GM12878 (cell line): ENCODE data around the gene CTNNB1. TPM values are rescaled to one million over a fixed set of nuclear protein-coding genes. Genes with fewer than 3 reads are reported as not detected.

Source experiments
- ATAC-seq: fragments of 200-7000 bp; cut with Tn5 transposase; 3 replicates; pipeline ENCODE4 v1.9.1; 2020; ENCODE audit warnings: mild to moderate bottlenecking, moderate library complexity
- BruUV-seq: library from RNA; stranded (reverse); fragments of 400-500 nt; replicated peaks from 2 replicates; lab custom pipeline; 2021; lab: Mats Ljungman, UMichigan
- CTCF ChIA-PET: fragments of 300-600 bp; sonication (Branson Sonifier 250); formaldehyde crosslinking; extraction: SDS; loops from one replicate; lab custom pipeline; 2021; ENCODE audit warnings: inconsistent platforms; lab: Yijun Ruan, JAX
- POLR2A ChIA-PET: fragments of 350-600 bp; formaldehyde crosslinking; extraction: SDS; loops from one replicate; lab custom pipeline; 2021; ENCODE audit warnings: inconsistent platforms; lab: Charles Lee
- RAD21 ChIA-PET: fragments of 300-600 bp; sonication (Branson Sonifier 250); formaldehyde crosslinking; loops from one replicate; lab custom pipeline; 2023; ENCODE audit warnings: antibody characterized with exemption; ENCODE audit not compliant: unreplicated experiment; lab: Charles Lee
- SMC1A ChIA-PET: fragments of 300-600 bp; sonication (Branson Sonifier 250); formaldehyde crosslinking; loops from one replicate; lab custom pipeline; 2023; ENCODE audit not compliant: unreplicated experiment, uncharacterized antibody; lab: Charles Lee
- DNase-seq: peaks from one replicate; pipeline ENCODE4 v3.0.0-alpha.2; 2011; ENCODE audit warnings: low read depth, low spot score
- FAIRE-seq: peaks from 3 replicates; lab custom pipeline; 2011; peaks lifted over from hg19 to GRCh38; lab: Jason Lieb, UNC
- H2AFZ ChIP-seq: 2 replicates; pipeline ENCODE4 v1.6.0; 2011; ENCODE audit warnings: low read depth, low read length, control low read depth; ENCODE audit not compliant: control insufficient read depth
- H3K27ac ChIP-seq: 2 replicates; pipeline ENCODE4 v1.5.1; 2011; ENCODE audit warnings: control low read depth; ENCODE audit not compliant: control insufficient read depth, insufficient read depth
- H3K27me3 ChIP-seq, 2 experiments: replicated peaks in 1 of 2; 2 replicates each; pipeline versions ENCODE4 v1.6.0 to v1.6.1; 2011; ENCODE audit warnings: low read length in 1 of 2; ENCODE audit not compliant: control insufficient read depth in 2 of 2, insufficient read depth in 2 of 2
- H3K36me3 ChIP-seq, 2 experiments: 2 replicates each; pipeline ENCODE4 v1.5.1; 2011; ENCODE audit warnings: low read length in 1 of 2; ENCODE audit not compliant: control insufficient read depth in 2 of 2, insufficient read depth in 2 of 2
- H3K4me1 ChIP-seq: 2 replicates; pipeline ENCODE4 v1.6.1; 2011; ENCODE audit warnings: mild to moderate bottlenecking, low read length, moderate library complexity, mixed read lengths; ENCODE audit not compliant: control insufficient read depth, insufficient read depth
- H3K4me2 ChIP-seq: 2 replicates; pipeline ENCODE4 v1.6.0; 2011; ENCODE audit warnings: control low read depth; ENCODE audit not compliant: control insufficient read depth, insufficient read depth
- H3K4me3 ChIP-seq: fragments of 200-600 bp; sonication (generic); 2 replicates; pipeline ENCODE4 v1.5.1; 2016
- H3K79me2 ChIP-seq: 2 replicates; pipeline ENCODE4 v1.6.0; 2011; ENCODE audit warnings: low read length; ENCODE audit not compliant: control insufficient read depth, insufficient read depth
- H3K9ac ChIP-seq: 2 replicates; pipeline ENCODE4 v1.8.0; 2011; ENCODE audit warnings: low read length, control low read depth, mixed read lengths; ENCODE audit not compliant: control insufficient read depth, insufficient read depth
- H3K9me3 ChIP-seq: replicated peaks from 3 replicates; pipeline ENCODE4 v1.5.1; 2011; ENCODE audit warnings: mild to moderate bottlenecking, low read length; ENCODE audit not compliant: control insufficient read depth, insufficient read depth
- H4K20me1 ChIP-seq: 2 replicates; pipeline ENCODE4 v1.6.0; 2011; ENCODE audit not compliant: control insufficient read depth, insufficient read depth
- ATF2 ChIP-seq: IDR thresholded peaks from 2 replicates; pipeline ENCODE4 v1.6.1; 2012; ENCODE audit warnings: low read length, inconsistent platforms
- CHD1 ChIP-seq: IDR thresholded peaks from 2 replicates; pipeline ENCODE4 v1.6.1; 2012; ENCODE audit warnings: low read depth, low read length, improper control_type of control experiment
- HSF1 ChIP-seq: fragments of 150-350 bp; IDR thresholded peaks from 2 replicates; pipeline ENCODE4 v1.6.1; 2014; ENCODE audit warnings: mild to moderate bottlenecking, low read depth, low read length
- JUND ChIP-seq: IDR thresholded peaks from 2 replicates; pipeline ENCODE4 v1.6.1; 2012; ENCODE audit warnings: low read depth, mild to moderate bottlenecking, low read length, improper control_type of control experiment, moderate library complexity
- LARP7 ChIP-seq: fragments of 450-650 bp; IDR thresholded peaks from 2 replicates; pipeline ENCODE4 v1.6.1; 2017; ENCODE audit warnings: mild to moderate bottlenecking
- MAX ChIP-seq: IDR thresholded peaks from 2 replicates; pipeline ENCODE4 v1.6.1; 2012; ENCODE audit warnings: low read depth, low read length, improper control_type of control experiment
- SMARCA5 ChIP-seq: fragments of 450-650 bp; IDR thresholded peaks from 2 replicates; pipeline ENCODE4 v1.6.1; 2017; ENCODE audit warnings: mild to moderate bottlenecking
- SMC3 ChIP-seq: IDR thresholded peaks from 2 replicates; pipeline ENCODE4 v1.6.1; 2011; ENCODE audit warnings: low read length, improper control_type of control experiment, borderline replicate concordance
- SREBF2 ChIP-seq: IDR thresholded peaks from 2 replicates; pipeline ENCODE4 v1.6.1; 2012; ENCODE audit warnings: mild to moderate bottlenecking, low read length
- TCF7 ChIP-seq: IDR thresholded peaks from 2 replicates; pipeline ENCODE4 v1.6.1; 2014; ENCODE audit warnings: antibody characterized with exemption, borderline replicate concordance
- USF1 ChIP-seq: IDR thresholded peaks from 2 replicates; pipeline ENCODE4 v1.6.1; 2011; ENCODE audit warnings: borderline replicate concordance, low read depth, mild to moderate bottlenecking, moderate library complexity, mixed read lengths, low read length; ENCODE audit not compliant: insufficient read depth; ENCODE audit errors: extremely low read length
- WRNIP1 ChIP-seq: IDR thresholded peaks from 2 replicates; pipeline ENCODE4 v1.6.1; 2011; ENCODE audit warnings: low read depth, low read length, improper control_type of control experiment, borderline replicate concordance
- ZBTB33 ChIP-seq: fragments of 450-650 bp; IDR thresholded peaks from 2 replicates; pipeline ENCODE4 v1.6.1; 2017; ENCODE audit warnings: mild to moderate bottlenecking
- ZNF384 ChIP-seq: IDR thresholded peaks from 2 replicates; pipeline ENCODE4 v1.6.1; 2012; ENCODE audit warnings: low read depth, mild to moderate bottlenecking, low read length, improper control_type of control experiment, borderline replicate concordance
- ZNF687 ChIP-seq: fragments of 450-650 bp; IDR thresholded peaks from 2 replicates; pipeline ENCODE4 v1.6.1; 2017; ENCODE audit warnings: mild to moderate bottlenecking, moderate library complexity
- WGBS: methylation state at CpG from one replicate; pipeline ENCODE4 v1.1.6; 2016; ENCODE audit warnings: low lambda C conversion rate; ENCODE audit not compliant: insufficient replicate concordance, insufficient coverage; ENCODE audit errors: missing lambda C conversion rate; 5-methylcytosine and 5-hydroxymethylcytosine counted together
- in situ Hi-C: fragments of 300-500 bp; cut with MboI; formaldehyde crosslinking; loops from 9 replicates; pipeline ENCODE4 v1.14.3; 2018; ENCODE audit warnings: mixed read lengths
- intact Hi-C: fragments of 100-400 bp; cut with micrococcal nuclease; formaldehyde crosslinking; loops from one replicate; pipeline ENCODE4 v1.14.2; 2022; ENCODE audit not compliant: unreplicated experiment
- polyA plus RNA-seq, 11 experiments: library from polyadenylated mRNA; depleted of rRNA in 4 of 11; unstranded in 6 of 11; stranded (reverse) in 5 of 11; fragments of >200 nt; fragmentation: Nextera tagmentation in 4 of 11; fragmentation: Illumina TruSeq in 1 of 11; extraction: Ambion mirVana in 4 of 11; extraction: Trizol in 1 of 11; gene quantifications; 1 replicate in 1 of 11; 2 replicates in 10 of 11; pipeline versions ENCODE4 v1.2.1 to v1.2.3, GENCODE V29; 2011 to 2016; ENCODE audit warnings: inconsistent platforms in 2 of 11, missing spikeins in 2 of 11, low read depth in 1 of 11
- total RNA-seq, 4 experiments: library from RNA; depleted of rRNA in 3 of 4; stranded (reverse); fragments of >200 nt in 3 of 4; fragmentation: Illumina TruSeq in 1 of 4; extraction: Trizol in 1 of 4; gene quantifications; 2 replicates each; pipeline versions ENCODE4 v1.2.1 to v1.2.3, GENCODE V29; 2013 to 2021

CTNNB1 gene
- total and polyA plus RNA-seq, 10 of the 15 experiments (the other 5 are each of a cell fraction or from before 2014, with no cell fraction given): 30.4 to 217 (median 138) TPM

GRCh38 chr3:41223078-41223477 lies 23.8 kb downstream of the CTNNB1 start:
- Histone ChIP-seq H3K4me2 (no peak overlapping the region), H4K20me1 (peaks cover 2% of the 10 kb centered on the region), H3K79me2 (peaks cover 47% of the 10 kb centered on the region), H3K4me3 (no peak overlapping the region), H3K9ac (no peak overlapping the region), H3K27me3 (no peaks in the 10 kb centered on the region), H2AFZ (no peak overlapping the region), H3K4me1 (no peaks in the 10 kb centered on the region), H3K27ac (no peak overlapping the region), H3K36me3 (peaks cover 10 to 18% of the 10 kb centered on the region in 2 experiments), H3K9me3 (no peaks in the 10 kb centered on the region)
- ChIA-PET POLR2A (no interaction called here), CTCF (interaction anchor here (1.1 kb wide), 1 partner anchor 9 kb away, joined by 3 read pairs; no protein-coding TSS in a partner anchor), RAD21 (no interaction called here), SMC1A (interaction anchor here (0.8 to 1.0 kb wide), 3 partner anchors 14 to 31 kb away, joined by 3 read pairs; no protein-coding TSS in a partner anchor)
- ATAC-seq: no peak
- DNase-seq: no peak
- no TSS peak for BruUV-seq
- no peak for FAIRE-seq
- intact Hi-C loops (no loop called here), in situ Hi-C loops (no loop called here)
- WGBS: 95% methylated on average over 2 of the region's 2 CpGs
- TF ChIP-seq TCF7: no peak
- TF ChIP-seq ZNF687: no peak
- TF ChIP-seq ATF2: no peak
- TF ChIP-seq HSF1: no peak
- no peak for TF ChIP-seq LARP7
- no peak for TF ChIP-seq USF1
- TF ChIP-seq SMARCA5: no peak
- TF ChIP-seq CHD1: no peak
- TF ChIP-seq JUND: no peak
- TF ChIP-seq WRNIP1: no peak
- no peak for TF ChIP-seq MAX
- TF ChIP-seq SMC3: no peak
- TF ChIP-seq ZNF384: no peak
- no peak for TF ChIP-seq SREBF2
- no peak for TF ChIP-seq ZBTB33
